Ishikawa (cell line): ENCODE results near the gene MEPCE.

Source experiments
- CEBPB ChIP-seq: IDR thresholded peaks from 2 replicates; pipeline ENCODE4 v1.6.1; 2012
- EP300 ChIP-seq: IDR thresholded peaks from 2 replicates; pipeline ENCODE4 v1.6.1; 2012; ENCODE audit warnings: borderline replicate concordance
- REST ChIP-seq: IDR thresholded peaks from 2 replicates; pipeline ENCODE4 v1.6.1; 2012; ENCODE audit warnings: low read depth, mild to moderate bottlenecking
- TAF1 ChIP-seq: IDR thresholded peaks from 2 replicates; pipeline ENCODE4 v1.6.1; 2012; ENCODE audit warnings: low read depth, mild to moderate bottlenecking
- USF1 ChIP-seq: IDR thresholded peaks from 2 replicates; pipeline ENCODE4 v1.6.1; 2012

DNA sequence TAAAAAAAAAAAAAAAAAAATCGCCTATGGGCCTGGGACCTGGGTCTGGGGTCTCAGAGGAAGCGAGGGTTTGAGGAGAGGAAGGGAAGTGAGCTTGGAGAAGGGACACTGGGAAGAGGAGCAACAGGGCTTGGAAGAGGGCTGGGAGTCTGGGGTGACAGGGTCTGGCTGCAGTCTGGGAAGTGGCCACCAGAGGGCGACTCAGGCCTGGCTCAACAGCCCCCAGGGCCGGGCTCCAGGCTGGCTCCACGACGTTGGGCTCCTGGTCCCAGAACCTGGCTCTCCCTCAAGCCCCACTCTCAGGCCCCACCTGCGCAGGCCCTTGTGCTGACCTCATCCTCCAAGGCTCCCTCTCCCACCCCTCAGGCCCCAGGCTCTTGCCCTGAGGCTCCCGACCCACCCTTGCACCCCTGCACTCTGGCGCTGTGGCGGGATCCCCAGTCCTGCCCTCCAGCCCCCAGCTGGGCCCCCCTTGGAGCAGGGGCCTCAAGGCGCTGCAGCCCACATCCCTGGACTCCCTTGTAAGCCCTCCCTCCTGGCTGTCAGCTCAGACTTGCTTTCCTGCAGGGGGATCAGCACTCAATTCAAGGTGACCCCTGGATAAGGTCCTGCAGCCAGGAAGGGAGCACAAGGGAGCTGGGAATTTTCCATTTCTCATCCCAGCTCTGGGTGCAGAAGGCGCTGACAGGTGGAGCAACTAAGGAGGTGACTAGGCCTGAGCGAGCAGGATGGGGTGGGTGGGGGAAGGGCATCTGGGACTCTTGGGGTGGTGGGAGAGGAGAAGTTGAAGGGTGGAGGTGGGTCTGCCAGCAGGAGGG is 39.8 kb downstream of the MEPCE start:
- TF ChIP-seq EP300: no peak
- TF ChIP-seq USF1: no peak
- no peak for TF ChIP-seq CEBPB
- no peak for TF ChIP-seq REST
- no peak for TF ChIP-seq TAF1
